B cell (primary cell): ENCODE data around the gene TLR4. TPM values are rescaled to one million over a fixed set of nuclear protein-coding genes. Genes with fewer than 3 reads are reported as not detected.

ENCODE experiments used
- ATAC-seq: fragments of 200-7000 bp; cut with Tn5 transposase; one replicate; pipeline ENCODE4 v1.10.0; 2021; ENCODE audit warnings: low read depth, mild to moderate bottlenecking, moderate number of reproducible peaks, moderate library complexity
- CTCF ChIA-PET: fragments of 350-600 bp; sonication (Branson Sonifier 250); formaldehyde crosslinking; loops from one replicate; lab custom pipeline; 2021; ENCODE audit warnings: antibody characterized with exemption, inconsistent platforms; lab: Charles Lee
- POLR2A ChIA-PET: fragments of 350-600 bp; sonication (Branson Sonifier 250); formaldehyde crosslinking; loops from one replicate; lab custom pipeline; 2021; ENCODE audit warnings: antibody characterized with exemption; lab: Charles Lee
- DNase-seq: peaks from one replicate; pipeline ENCODE4 v3.0.0; 2013
- H2AFZ ChIP-seq: 2 replicates; pipeline ENCODE4 v1.6.1; 2012; ENCODE audit warnings: mild to moderate bottlenecking, low read depth, low read length; ENCODE audit not compliant: insufficient read depth, poor library complexity, severe bottlenecking
- H3K27ac ChIP-seq, 2 donors: 1 replicate in 1 of 2; 2 replicates in 1 of 2; pipeline ENCODE4 v1.5.1; 2012 to 2013; ENCODE audit warnings: low read length in 2 of 2, mild to moderate bottlenecking in 2 of 2, moderate library complexity in 1 of 2
- H3K27me3 ChIP-seq, 4 experiments: fragments of 200-600 bp in 1 of 4; sonication (generic) in 1 of 4; replicated peaks in 1 of 4; 1 replicate in 2 of 4; 2 replicates in 2 of 4; pipeline versions ENCODE4 v1.6.1 to v1.7.0; 2013 to 2016; ENCODE audit warnings: low read length in 3 of 4, mild to moderate bottlenecking in 2 of 4, mixed read lengths in 1 of 4, moderate library complexity in 1 of 4; ENCODE audit not compliant: insufficient read depth in 4 of 4, control insufficient read depth in 3 of 4; ENCODE audit errors: control extremely low read depth in 1 of 4
- H3K36me3 ChIP-seq, 2 experiments: replicated peaks in 1 of 2; 1 replicate in 1 of 2; 2 replicates in 1 of 2; pipeline versions ENCODE4 v1.6.1 to v1.7.1; 2013; ENCODE audit warnings: low read length in 1 of 2; ENCODE audit not compliant: insufficient read depth in 2 of 2, control insufficient read depth in 1 of 2; ENCODE audit errors: control extremely low read depth in 1 of 2, extremely low read depth in 1 of 2
- H3K4me1 ChIP-seq, 2 donors: fragments of 200-600 bp in 1 of 2; sonication (generic) in 1 of 2; 1 replicate in 1 of 2; 2 replicates in 1 of 2; pipeline versions ENCODE4 v1.5.1 to v1.6.1; 2013 to 2017; ENCODE audit warnings: low read length in 2 of 2; ENCODE audit not compliant: control insufficient read depth in 2 of 2, insufficient read depth in 2 of 2
- H3K4me2 ChIP-seq: replicated peaks from 2 replicates; pipeline ENCODE3; 2012; ENCODE audit warnings: mild to moderate bottlenecking, low read depth, low read length; ENCODE audit not compliant: poor library complexity, severe bottlenecking
- H3K4me3 ChIP-seq, 5 experiments: fragments of 200-600 bp in 1 of 5; sonication (generic) in 1 of 5; 1 replicate in 3 of 5; 2 replicates in 2 of 5; pipeline versions ENCODE4 v1.5.1 to v1.7.0; 2011 to 2016; ENCODE audit warnings: low read length in 4 of 5, mild to moderate bottlenecking in 4 of 5, low read depth in 2 of 5, control low read depth in 1 of 5, moderate library complexity in 1 of 5; ENCODE audit not compliant: insufficient read depth in 1 of 5; ENCODE audit errors: control extremely low read depth in 1 of 5, extremely low read depth in 1 of 5
- H3K79me2 ChIP-seq: fragments of 200-600 bp; sonication (generic); one replicate; pipeline ENCODE4 v1.6.0; 2016; ENCODE audit warnings: low read length; ENCODE audit not compliant: control insufficient read depth, insufficient read depth
- H3K9ac ChIP-seq: fragments of 200-600 bp; sonication (generic); 2 replicates; pipeline ENCODE4 v1.6.1; 2017; ENCODE audit warnings: mild to moderate bottlenecking, low read length, moderate library complexity
- H3K9me3 ChIP-seq, 3 donors: one replicate each; pipeline versions ENCODE4 v1.6.1 to v1.7.1; 2013; ENCODE audit warnings: low read length in 2 of 3; ENCODE audit not compliant: control insufficient read depth in 2 of 3, insufficient read depth in 1 of 3; ENCODE audit errors: control extremely low read depth in 1 of 3
- H4K20me1 ChIP-seq: 2 replicates; pipeline ENCODE4 v1.6.0; 2012; ENCODE audit warnings: mild to moderate bottlenecking, low read length; ENCODE audit not compliant: insufficient read depth, control insufficient read depth, poor library complexity, severe bottlenecking
- H3K27ac Mint-ChIP-seq: one replicate; pipeline ENCODE4 v1.8.0; 2021; ENCODE audit warnings: mixed read lengths
- H3K27me3 Mint-ChIP-seq: one replicate; pipeline ENCODE4 v1.8.0; 2021; ENCODE audit warnings: mixed read lengths
- H3K4me1 Mint-ChIP-seq: one replicate; pipeline ENCODE4 v1.8.0; 2021; ENCODE audit warnings: mixed read lengths
- H3K4me3 Mint-ChIP-seq: one replicate; pipeline ENCODE4 v1.8.0; 2021; ENCODE audit warnings: mixed read lengths
- H3K9me3 Mint-ChIP-seq: one replicate; pipeline ENCODE4 v1.8.0; 2022; ENCODE audit warnings: mixed read lengths; ENCODE audit not compliant: insufficient read depth
- CTCF ChIP-seq: fragments of 200-600 bp; IDR thresholded peaks from one replicate; pipeline ENCODE4 v1.8.0; 2022; ENCODE audit warnings: antibody characterized with exemption, mild to moderate bottlenecking
- EZH2 ChIP-seq: IDR thresholded peaks from 2 replicates; pipeline ENCODE4 v1.6.1; 2012; ENCODE audit warnings: borderline replicate concordance, low read depth, mild to moderate bottlenecking, moderate library complexity, low read length; ENCODE audit not compliant: insufficient read depth, poor library complexity, severe bottlenecking
- WGBS: methylation state at CpG from one replicate; pipeline ENCODE4 v1.1.5; 2013; ENCODE audit warnings: missing lambda C conversion rate; ENCODE audit not compliant: insufficient coverage; 5-methylcytosine and 5-hydroxymethylcytosine counted together
- intact Hi-C: fragments of 100-400 bp; cut with micrococcal nuclease; formaldehyde crosslinking; loops from one replicate; pipeline ENCODE4 v1.10.0; 2022
- polyA plus RNA-seq: library from polyadenylated mRNA; depleted of rRNA; stranded (reverse); fragments of >200 nt; gene quantifications from 2 replicates; pipeline ENCODE4 v1.2.3, GENCODE V29; 2012
- total RNA-seq, 2 donors: library from RNA; stranded (reverse); fragments of 120-200 nt in 1 of 2; gene quantifications; 1 replicate in 1 of 2; 2 replicates in 1 of 2; pipeline versions ENCODE4 v1.2.3 to v1.2.4, GENCODE V29; 2013 to 2022

The TLR4 gene
- total and polyA plus RNA-seq, 2 donors (not counting 1 experiment from before 2014, with no cell fraction given) = 0.51 to 3.7 TPM

- H3K9me3 ChIP-seq = no peaks in the 10 kb centered on the region
- intact Hi-C loops = no loop called here
- Mint-ChIP-seq H3K27ac (no peak overlapping the region), H3K27me3 (peaks cover 39% of the 10 kb centered on the region), H3K4me1 (no peaks in the 10 kb centered on the region), H3K4me3 (no peak overlapping the region), H3K9me3 (no peaks in the 10 kb centered on the region)
- H3K79me2 ChIP-seq = no peaks in the 10 kb centered on the region
- no peaks in the 10 kb centered on the region for H3K4me1 ChIP-seq
- no peak overlapping the region for H3K9ac ChIP-seq
- whole genome bisulfite sequencing = 69% methylated on average over 4 of the region's 4 CpGs
- H3K4me2 ChIP-seq = no peak overlapping the region
- CTCF ChIA-PET = no interaction called here
- no peak overlapping the region for H3K27ac ChIP-seq
- no peak for TF ChIP-seq EZH2
- no peak for TF ChIP-seq CTCF
- H4K20me1 ChIP-seq = no peaks in the 10 kb centered on the region
- POLR2A ChIA-PET = no interaction called here
- H3K4me3 ChIP-seq = no peak overlapping the region
- no peak overlapping the region for H2AFZ ChIP-seq
- DNase-seq (no peak), ATAC-seq (no peak)
- H3K36me3 ChIP-seq = no peaks in the 10 kb centered on the region
- H3K27me3 ChIP-seq = peaks cover 0 to 3% (median 0%) of the 10 kb centered on the region in 4 experiments
Observed at GRCh38 chr9:117763314-117763713, 59.1 kb downstream of the TLR4 start.

GRCh38 chr9:117768750-117769395, 64.7 kb downstream of the TLR4 start:
- POLR2A ChIA-PET = no interaction called here
- no peak overlapping the region for H2AFZ ChIP-seq
- DNase-seq = no peak
- Mint-ChIP-seq H3K27ac (no peak overlapping the region), H3K4me1 (no peaks in the 10 kb centered on the region), H3K9me3 (no peaks in the 10 kb centered on the region), H3K4me3 (no peak overlapping the region), H3K27me3 (peaks cover 51% of the 10 kb centered on the region)
- H3K4me1 ChIP-seq = no peaks in the 10 kb centered on the region
- H3K27me3 ChIP-seq = peaks cover 0 to 4% (median 0%) of the 10 kb centered on the region in 4 experiments
- 57% methylated on average over 1 of the region's 4 CpGs for WGBS
- H3K4me3 ChIP-seq = no peak overlapping the region
- H3K4me2 ChIP-seq = no peak overlapping the region
- H3K9me3 ChIP-seq = peaks cover 0 to 1% (median 0%) of the 10 kb centered on the region in 3 donors
- H4K20me1 ChIP-seq = no peaks in the 10 kb centered on the region
- no peak overlapping the region for H3K27ac ChIP-seq
- H3K9ac ChIP-seq = no peak overlapping the region
- ATAC-seq = no peak
- no peaks in the 10 kb centered on the region for H3K79me2 ChIP-seq
- CTCF ChIA-PET = no interaction called here
- no peak for TF ChIP-seq EZH2
- TF ChIP-seq CTCF = no peak
- intact Hi-C loops = no loop called here
- H3K36me3 ChIP-seq = no peaks in the 10 kb centered on the region
